Panc1 (cell line): ENCODE measurements around the gene DLL4. TPM values are rescaled to one million over a fixed set of nuclear protein-coding genes. Genes with fewer than 3 reads are reported as not detected.

Source experiments
- ATAC-seq: fragments of 200-7000 bp; cut with Tn5 transposase; 2 replicates; pipeline ENCODE4 v1.9.1; 2020; ENCODE audit warnings: mild to moderate bottlenecking, moderate library complexity
- BruUV-seq: library from RNA; stranded (reverse); fragments of 400-500 nt; replicated peaks from 2 replicates; lab custom pipeline; 2021; lab: Mats Ljungman, UMichigan
- CTCF ChIA-PET: fragments of 300-600 bp; sonication (Branson Sonifier 250); formaldehyde crosslinking; loops from one replicate; lab custom pipeline; 2022; ENCODE audit warnings: antibody characterized with exemption; lab: Charles Lee
- POLR2A ChIA-PET: fragments of 300-600 bp; sonication (Branson Sonifier 250); formaldehyde crosslinking; loops from one replicate; lab custom pipeline; 2022; ENCODE audit warnings: antibody characterized with exemption; lab: Charles Lee
- DNase-seq: peaks from one replicate; pipeline ENCODE4 v3.0.0-alpha.2; 2010; ENCODE audit warnings: low read depth, low spot score
- H3K27ac ChIP-seq: 2 replicates; pipeline ENCODE4 v1.5.1; 2011; ENCODE audit warnings: mild to moderate bottlenecking, low read length, inconsistent platforms
- H3K27me3 ChIP-seq: fragments of 200-500 bp; sonication (Bioruptor generic); 2 replicates; pipeline ENCODE4 v1.6.0; 2014; ENCODE audit warnings: low read length, inconsistent platforms; ENCODE audit not compliant: control insufficient read depth, insufficient read depth
- H3K36me3 ChIP-seq: fragments of 200-500 bp; sonication (Bioruptor generic); 2 replicates; pipeline ENCODE4 v1.5.1; 2014; ENCODE audit warnings: inconsistent platforms, mild to moderate bottlenecking, low read length, moderate library complexity; ENCODE audit not compliant: control insufficient read depth, insufficient read depth
- H3K4me1 ChIP-seq: 2 replicates; pipeline ENCODE4 v1.5.1; 2011; ENCODE audit warnings: inconsistent platforms, mild to moderate bottlenecking, low read length, moderate library complexity; ENCODE audit not compliant: control insufficient read depth, insufficient read depth
- H3K4me3 ChIP-seq, 2 experiments: 2 replicates each; pipeline ENCODE4 v1.5.1; 2011 to 2012; ENCODE audit warnings: low read depth in 2 of 2, low read length in 2 of 2, mild to moderate bottlenecking in 2 of 2, inconsistent platforms in 1 of 2, moderate library complexity in 1 of 2
- H3K9me3 ChIP-seq: fragments of 200-500 bp; sonication (Bioruptor generic); 2 replicates; pipeline ENCODE4 v1.5.1; 2014; ENCODE audit warnings: low read depth, mild to moderate bottlenecking, inconsistent platforms, low read length, moderate library complexity; ENCODE audit not compliant: control insufficient read depth, insufficient read depth
- POLR2AphosphoS5 ChIP-seq: IDR thresholded peaks from 2 replicates; pipeline ENCODE4 v1.6.1; 2012; ENCODE audit warnings: mild to moderate bottlenecking, low read depth, low read length, moderate library complexity
- SIN3A ChIP-seq: IDR thresholded peaks from 2 replicates; pipeline ENCODE4 v1.6.1; 2012; ENCODE audit warnings: low read depth, mild to moderate bottlenecking, low read length, moderate library complexity, borderline replicate concordance; ENCODE audit not compliant: insufficient read depth
- TCF7L2 ChIP-seq: IDR thresholded peaks from 2 replicates; pipeline ENCODE4 v1.6.1; 2011; ENCODE audit warnings: mild to moderate bottlenecking, low read depth, low read length, inconsistent platforms
- in situ Hi-C: cut with HindIII; loops from 2 replicates; pipeline ENCODE4 v1.10.0; 2016; ENCODE audit warnings: low sequenced_read_pairs, low pct_unique_long_range_greater_than_20kb
- intact Hi-C: fragments of 100-400 bp; cut with micrococcal nuclease; formaldehyde crosslinking; loops from one replicate; pipeline ENCODE4 v1.10.0; 2022; ENCODE audit not compliant: unreplicated experiment
- total RNA-seq: library from RNA; stranded (reverse); gene quantifications from one replicate; pipeline ENCODE4 v1.2.1, GENCODE V29; 2021; ENCODE audit not compliant: unreplicated experiment
- TF ChIP-seq, protein P1 (sequence below): fragments of 450-650 bp; IDR thresholded peaks from 2 replicates; pipeline ENCODE4 v1.5.1; 2017; ENCODE audit warnings: mild to moderate bottlenecking
- TF ChIP-seq, protein P2 (sequence below), 2 experiments: IDR thresholded peaks; 2 replicates each; pipeline ENCODE4 v1.6.1; 2011 to 2012; ENCODE audit warnings: low read depth in 2 of 2, control low read depth in 1 of 2, low read length in 1 of 2, mild to moderate bottlenecking in 1 of 2, moderate library complexity in 1 of 2; ENCODE audit not compliant: insufficient read depth in 1 of 2

Gene DLL4
- total RNA-seq, 1 experiment from 2014 or later: 0.31 TPM

DNA sequence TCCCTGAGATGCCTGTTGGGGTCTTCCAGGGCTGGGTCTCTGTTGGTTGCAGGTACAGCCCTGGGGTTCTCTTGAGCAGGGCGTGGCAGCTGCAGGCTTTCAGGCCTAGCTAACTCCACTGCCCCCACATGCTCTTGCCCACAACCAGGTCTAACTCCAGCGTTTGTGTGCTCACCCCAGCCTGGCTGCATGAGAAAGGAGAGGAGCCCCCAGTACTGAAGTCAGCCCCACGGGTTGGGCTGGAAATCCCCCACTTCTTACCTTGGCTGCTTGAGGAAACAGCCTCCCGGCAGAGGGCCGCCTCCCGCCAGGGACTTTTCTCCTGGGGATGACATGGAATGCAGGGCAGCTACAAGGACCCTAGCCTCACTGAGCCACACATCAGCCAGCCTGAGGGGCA lies 16.7 kb upstream of the DLL4 start:
- no peak for DNase-seq
- no peak overlapping the region for H3K4me3 ChIP-seq
- CTCF ChIA-PET: no interaction called here
- POLR2A ChIA-PET: no interaction called here
- no peaks in the 10 kb centered on the region for H3K36me3 ChIP-seq
- BruUV-seq: no TSS peak
- H3K4me1 ChIP-seq: peaks cover 2% of the 10 kb centered on the region; the same call in 1 of the 2 replicates
- no peak overlapping the region for H3K27ac ChIP-seq
- H3K27me3 ChIP-seq: no peaks in the 10 kb centered on the region
- no peak for ATAC-seq
- intact Hi-C loops (no loop called here), in situ Hi-C loops (no loop called here)
- TF ChIP-seq, protein P1, sequence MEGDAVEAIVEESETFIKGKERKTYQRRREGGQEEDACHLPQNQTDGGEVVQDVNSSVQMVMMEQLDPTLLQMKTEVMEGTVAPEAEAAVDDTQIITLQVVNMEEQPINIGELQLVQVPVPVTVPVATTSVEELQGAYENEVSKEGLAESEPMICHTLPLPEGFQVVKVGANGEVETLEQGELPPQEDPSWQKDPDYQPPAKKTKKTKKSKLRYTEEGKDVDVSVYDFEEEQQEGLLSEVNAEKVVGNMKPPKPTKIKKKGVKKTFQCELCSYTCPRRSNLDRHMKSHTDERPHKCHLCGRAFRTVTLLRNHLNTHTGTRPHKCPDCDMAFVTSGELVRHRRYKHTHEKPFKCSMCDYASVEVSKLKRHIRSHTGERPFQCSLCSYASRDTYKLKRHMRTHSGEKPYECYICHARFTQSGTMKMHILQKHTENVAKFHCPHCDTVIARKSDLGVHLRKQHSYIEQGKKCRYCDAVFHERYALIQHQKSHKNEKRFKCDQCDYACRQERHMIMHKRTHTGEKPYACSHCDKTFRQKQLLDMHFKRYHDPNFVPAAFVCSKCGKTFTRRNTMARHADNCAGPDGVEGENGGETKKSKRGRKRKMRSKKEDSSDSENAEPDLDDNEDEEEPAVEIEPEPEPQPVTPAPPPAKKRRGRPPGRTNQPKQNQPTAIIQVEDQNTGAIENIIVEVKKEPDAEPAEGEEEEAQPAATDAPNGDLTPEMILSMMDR: no peak
- TF ChIP-seq POLR2AphosphoS5: no peak
- TF ChIP-seq TCF7L2: no peak
- TF ChIP-seq, protein P2, sequence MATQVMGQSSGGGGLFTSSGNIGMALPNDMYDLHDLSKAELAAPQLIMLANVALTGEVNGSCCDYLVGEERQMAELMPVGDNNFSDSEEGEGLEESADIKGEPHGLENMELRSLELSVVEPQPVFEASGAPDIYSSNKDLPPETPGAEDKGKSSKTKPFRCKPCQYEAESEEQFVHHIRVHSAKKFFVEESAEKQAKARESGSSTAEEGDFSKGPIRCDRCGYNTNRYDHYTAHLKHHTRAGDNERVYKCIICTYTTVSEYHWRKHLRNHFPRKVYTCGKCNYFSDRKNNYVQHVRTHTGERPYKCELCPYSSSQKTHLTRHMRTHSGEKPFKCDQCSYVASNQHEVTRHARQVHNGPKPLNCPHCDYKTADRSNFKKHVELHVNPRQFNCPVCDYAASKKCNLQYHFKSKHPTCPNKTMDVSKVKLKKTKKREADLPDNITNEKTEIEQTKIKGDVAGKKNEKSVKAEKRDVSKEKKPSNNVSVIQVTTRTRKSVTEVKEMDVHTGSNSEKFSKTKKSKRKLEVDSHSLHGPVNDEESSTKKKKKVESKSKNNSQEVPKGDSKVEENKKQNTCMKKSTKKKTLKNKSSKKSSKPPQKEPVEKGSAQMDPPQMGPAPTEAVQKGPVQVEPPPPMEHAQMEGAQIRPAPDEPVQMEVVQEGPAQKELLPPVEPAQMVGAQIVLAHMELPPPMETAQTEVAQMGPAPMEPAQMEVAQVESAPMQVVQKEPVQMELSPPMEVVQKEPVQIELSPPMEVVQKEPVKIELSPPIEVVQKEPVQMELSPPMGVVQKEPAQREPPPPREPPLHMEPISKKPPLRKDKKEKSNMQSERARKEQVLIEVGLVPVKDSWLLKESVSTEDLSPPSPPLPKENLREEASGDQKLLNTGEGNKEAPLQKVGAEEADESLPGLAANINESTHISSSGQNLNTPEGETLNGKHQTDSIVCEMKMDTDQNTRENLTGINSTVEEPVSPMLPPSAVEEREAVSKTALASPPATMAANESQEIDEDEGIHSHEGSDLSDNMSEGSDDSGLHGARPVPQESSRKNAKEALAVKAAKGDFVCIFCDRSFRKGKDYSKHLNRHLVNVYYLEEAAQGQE (IDR thresholded peaks at IDR 0.05; ENCODE audit: insufficient read depth in 1 of 2, low read depth in 2 of 2, low read length in 1 of 2): no peak
- TF ChIP-seq SIN3A: no peak
- no peaks in the 10 kb centered on the region for H3K9me3 ChIP-seq

DNA sequence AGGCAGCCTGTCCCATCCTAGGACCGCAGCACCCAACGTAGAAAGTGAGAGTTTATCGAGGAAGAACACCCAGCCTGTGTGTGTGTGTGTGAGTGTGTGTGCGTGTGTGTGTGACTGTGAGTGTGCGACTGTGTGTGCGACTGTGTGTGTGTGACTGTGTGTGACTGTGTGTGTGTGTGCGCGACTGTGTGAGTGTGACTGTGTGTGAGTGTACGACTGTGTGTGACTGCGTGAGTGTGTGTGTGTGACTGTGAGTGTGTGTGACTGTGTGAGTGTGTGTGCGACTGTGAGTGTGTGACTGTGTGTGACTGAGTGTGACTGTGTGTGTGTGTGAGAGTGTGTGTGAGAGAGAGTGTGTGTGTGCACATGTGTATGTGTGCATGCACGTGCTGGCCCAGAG lies 15.1 kb upstream of the DLL4 start:
- Histone ChIP-seq H3K9me3 (no peaks in the 10 kb centered on the region), H3K36me3 (no peaks in the 10 kb centered on the region), H3K4me3 (no peak overlapping the region), H3K27ac (no peak overlapping the region), H3K4me1 (no peaks in the 10 kb centered on the region), H3K27me3 (no peaks in the 10 kb centered on the region)
- TF ChIP-seq, protein P2 (IDR thresholded peaks at IDR 0.05; ENCODE audit: insufficient read depth in 1 of 2, low read depth in 2 of 2, low read length in 1 of 2): no peak
- TF ChIP-seq SIN3A: no peak
- TF ChIP-seq, protein P1: no peak
- no peak for TF ChIP-seq POLR2AphosphoS5
- no peak for TF ChIP-seq TCF7L2
- ChIA-PET POLR2A (no interaction called here), CTCF (no interaction called here)
- no TSS peak for BruUV-seq
- intact Hi-C loops (no loop called here), in situ Hi-C loops (no loop called here)
- ATAC-seq: no peak
- no peak for DNase-seq
